HepG2 (cell line): ENCODE results near the gene FGF19. TPM values are rescaled to one million over a fixed set of nuclear protein-coding genes. Genes with fewer than 3 reads are reported as not detected.
A peak's percentile ranks its signal among the peaks of the same experiment; 100 is the strongest.

ENCODE experiments used
- ATAC-seq: fragments of 200-7000 bp; cut with Tn5 transposase; 3 replicates; pipeline ENCODE4 v1.9.1; 2020; ENCODE audit warnings: mild to moderate bottlenecking, moderate library complexity
- BruUV-seq: library from RNA; stranded (reverse); fragments of 400-500 nt; replicated peaks from 2 replicates; lab custom pipeline; 2021; lab: Mats Ljungman, UMichigan
- CTCF ChIA-PET: fragments of 300-600 bp; formaldehyde crosslinking; extraction: SDS; loops from one replicate; lab custom pipeline; 2021; ENCODE audit warnings: low total read pairs, inconsistent platforms, low intra/inter-chr PET ratio; lab: Yijun Ruan, JAX
- POLR2A ChIA-PET: fragments of 350-600 bp; sonication (Branson Sonifier 250); formaldehyde crosslinking; loops from one replicate; lab custom pipeline; 2020; ENCODE audit warnings: antibody characterized with exemption, inconsistent platforms; lab: Yijun Ruan, JAX
- DNase-seq: peaks from one replicate; pipeline ENCODE4 v3.0.0-alpha.2; 2015; ENCODE audit warnings: low spot score
- FAIRE-seq: peaks from 3 replicates; lab custom pipeline; 2011; peaks lifted over from hg19 to GRCh38; lab: Jason Lieb, UNC
- H2AFZ ChIP-seq: one replicate; pipeline ENCODE4 v1.6.1; 2011; ENCODE audit warnings: low read length, inconsistent platforms
- H3K27ac ChIP-seq: fragments of 300-600 bp; 3 replicates; pipeline ENCODE4 v1.8.0; 2011; ENCODE audit warnings: mixed run types, mild to moderate bottlenecking, mixed read lengths, low read length, inconsistent platforms; ENCODE audit not compliant: insufficient read depth; ENCODE audit errors: extremely low read length
- H3K27me3 ChIP-seq, 2 experiments: fragments of 200-600 bp in 1 of 2; 2 replicates in 1 of 2; 3 replicates in 1 of 2; pipeline versions ENCODE4 v1.6.0 to v1.8.0; 2011; ENCODE audit warnings: low read length in 2 of 2, mild to moderate bottlenecking in 2 of 2, moderate library complexity in 2 of 2, inconsistent platforms in 1 of 2; ENCODE audit not compliant: insufficient read depth in 2 of 2, control insufficient read depth in 1 of 2
- H3K36me3 ChIP-seq, 2 experiments: fragments of 200-600 bp in 1 of 2; replicated peaks in 1 of 2; 2 replicates in 1 of 2; 3 replicates in 1 of 2; pipeline versions ENCODE4 v1.5.1 to v1.8.0; 2011; ENCODE audit warnings: low read length in 2 of 2, inconsistent platforms in 1 of 2; ENCODE audit not compliant: insufficient read depth in 2 of 2, control insufficient read depth in 1 of 2
- H3K4me1 ChIP-seq: 2 replicates; pipeline ENCODE4 v1.5.1; 2012; ENCODE audit warnings: low read length, inconsistent platforms; ENCODE audit not compliant: insufficient read depth
- H3K4me2 ChIP-seq: 2 replicates; pipeline ENCODE4 v1.6.0; 2011; ENCODE audit warnings: low read depth, low read length, inconsistent platforms
- H3K4me3 ChIP-seq, 3 experiments: fragments of 200-600 bp in 1 of 3; sonication (generic), shearing (Covaris generic) in 1 of 3; replicated peaks in 1 of 3; 2 replicates each; pipeline ENCODE4 v1.5.1; 2011 to 2016; ENCODE audit warnings: low read length in 3 of 3, inconsistent platforms in 2 of 3, low read depth in 2 of 3, mild to moderate bottlenecking in 2 of 3, control low read depth in 1 of 3, mixed read lengths in 1 of 3; ENCODE audit not compliant: insufficient read depth in 1 of 3
- H3K79me2 ChIP-seq: one replicate; pipeline ENCODE4 v1.6.1; 2011; ENCODE audit warnings: low read length, inconsistent platforms; ENCODE audit not compliant: insufficient read depth
- H3K9ac ChIP-seq: 2 replicates; pipeline ENCODE4 v1.6.0; 2011; ENCODE audit warnings: mild to moderate bottlenecking, low read depth, low read length, inconsistent platforms; ENCODE audit not compliant: insufficient read depth
- H3K9me3 ChIP-seq: 2 replicates; pipeline ENCODE4 v1.5.1; 2012; ENCODE audit warnings: mild to moderate bottlenecking, low read length
- H4K20me1 ChIP-seq: 2 replicates; pipeline ENCODE4 v1.6.0; 2011; ENCODE audit warnings: inconsistent platforms, mild to moderate bottlenecking, low read length, moderate library complexity; ENCODE audit not compliant: insufficient read depth
- AGO2 ChIP-seq: fragments of 200-400 bp; formaldehyde crosslinking; optimal IDR thresholded peaks from 2 replicates; pipeline ENCODE3; 2017; ENCODE audit warnings: mild to moderate bottlenecking, low read depth, low read length, moderate library complexity
- FOXK1 ChIP-seq: sonication (generic); formaldehyde crosslinking; IDR thresholded peaks from 2 replicates; pipeline ENCODE4 v1.4.0; 2020; ENCODE audit warnings: low read depth, missing genetic modification reagents, borderline replicate concordance
- MAFF ChIP-seq: IDR thresholded peaks from 2 replicates; pipeline ENCODE4 v1.6.1; 2011; ENCODE audit warnings: low read depth, low read length, improper control_type of control experiment
- MED8 ChIP-seq: sonication (generic); formaldehyde crosslinking; IDR thresholded peaks from 2 replicates; pipeline ENCODE4 v1.8.1; 2023; ENCODE audit warnings: mild to moderate bottlenecking, missing genetic modification reagents; ENCODE audit not compliant: insufficient replicate concordance
- POLR2G ChIP-seq: fragments of 200-400 bp; formaldehyde crosslinking; IDR thresholded peaks from 2 replicates; pipeline ENCODE4 v1.6.1; 2018; ENCODE audit warnings: mild to moderate bottlenecking, low read depth, low read length, moderate library complexity
- RBFOX2 ChIP-seq: fragments of 200-400 bp; formaldehyde crosslinking; IDR thresholded peaks from 2 replicates; pipeline ENCODE4 v1.6.1; 2017; ENCODE audit warnings: low read depth, mild to moderate bottlenecking, low read length
- RBM22 ChIP-seq: fragments of 200-400 bp; formaldehyde crosslinking; optimal IDR thresholded peaks from 2 replicates; pipeline ENCODE3; 2017; ENCODE audit warnings: mild to moderate bottlenecking, low read length, moderate library complexity
- TCF7L2 ChIP-seq: IDR thresholded peaks from 2 replicates; pipeline ENCODE4 v1.6.1; 2011; ENCODE audit warnings: mild to moderate bottlenecking, low read depth, low read length, moderate library complexity
- WGBS: methylation state at CpG from one replicate; pipeline ENCODE4 v1.1.6; 2017; ENCODE audit warnings: low lambda C conversion rate; 5-methylcytosine and 5-hydroxymethylcytosine counted together
- in situ Hi-C: cut with HindIII; loops from 2 replicates; pipeline ENCODE4 v1.10.0; 2017; ENCODE audit warnings: low pct_unique_long_range_greater_than_20kb; ENCODE audit not compliant: extremely low pct_ligation_motif_present
- intact Hi-C: fragments of 100-400 bp; cut with micrococcal nuclease; formaldehyde crosslinking; loops from one replicate; pipeline ENCODE4 v1.10.0; 2022; ENCODE audit not compliant: unreplicated experiment
- polyA plus RNA-seq, 8 experiments: library from polyadenylated mRNA; depleted of rRNA in 3 of 8; stranded (reverse) in 7 of 8; unstranded in 1 of 8; fragments of >200 nt; fragmentation: Illumina TruSeq in 4 of 8; extraction: Trizol in 4 of 8; gene quantifications; 2 replicates each; pipeline versions ENCODE4 v1.2.1 to v1.2.3, GENCODE V29; 2011 to 2016; ENCODE audit warnings: low read depth in 4 of 8, missing spikeins in 1 of 8, mixed read lengths in 1 of 8; ENCODE audit not compliant: insufficient read depth in 1 of 8
- total RNA-seq, 5 experiments: library from RNA; depleted of rRNA; stranded (reverse); fragments of >200 nt; fragmentation: Illumina TruSeq; extraction: Trizol; gene quantifications; 2 replicates each; pipeline ENCODE4 v1.2.3, GENCODE V29; 2016; ENCODE audit warnings: low read depth in 1 of 5
- TF ChIP-seq, protein P1 (sequence below): sonication (generic); formaldehyde crosslinking; IDR thresholded peaks from 2 replicates; pipeline ENCODE4 v1.4.0; 2020; ENCODE audit warnings: missing genetic modification reagents
- TF ChIP-seq, protein P2 (sequence below): sonication (generic); formaldehyde crosslinking; IDR thresholded peaks from 2 replicates; pipeline ENCODE4 v1.8.1; 2023; ENCODE audit warnings: mild to moderate bottlenecking, missing genetic modification reagents

Gene FGF19
- total and polyA plus RNA-seq, 2 of the 13 experiments (the other 11 are each of a cell fraction or from before 2014, with no cell fraction given): 0.07 TPM; not detected in 1

DNA sequence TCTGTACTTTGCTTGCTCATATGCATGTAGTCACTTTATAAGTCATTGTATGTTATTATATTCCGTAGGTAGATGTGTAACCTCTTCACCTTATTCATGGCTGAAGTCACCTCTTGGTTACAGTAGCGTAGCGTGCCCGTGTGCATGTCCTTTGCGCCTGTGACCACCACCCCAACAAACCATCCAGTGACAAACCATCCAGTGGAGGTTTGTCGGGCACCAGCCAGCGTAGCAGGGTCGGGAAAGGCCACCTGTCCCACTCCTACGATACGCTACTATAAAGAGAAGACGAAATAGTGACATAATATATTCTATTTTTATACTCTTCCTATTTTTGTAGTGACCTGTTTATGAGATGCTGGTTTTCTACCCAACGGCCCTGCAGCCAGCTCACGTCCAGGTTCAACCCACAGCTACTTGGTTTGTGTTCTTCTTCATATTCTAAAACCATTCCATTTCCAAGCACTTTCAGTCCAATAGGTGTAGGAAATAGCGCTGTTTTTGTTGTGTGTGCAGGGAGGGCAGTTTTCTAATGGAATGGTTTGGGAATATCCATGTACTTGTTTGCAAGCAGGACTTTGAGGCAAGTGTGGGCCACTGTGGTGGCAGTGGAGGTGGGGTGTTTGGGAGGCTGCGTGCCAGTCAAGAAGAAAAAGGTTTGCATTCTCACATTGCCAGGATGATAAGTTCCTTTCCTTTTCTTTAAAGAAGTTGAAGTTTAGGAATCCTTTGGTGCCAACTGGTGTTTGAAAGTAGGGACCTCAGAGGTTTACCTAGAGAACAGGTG lies 51.8 kb downstream of the FGF19 start:
- H3K79me2 ChIP-seq: peaks cover 10% of the 10 kb centered on the region
- FAIRE-seq (no peak), ATAC-seq (no peak), DNase-seq (no peak)
- no peak overlapping the region for H3K27ac ChIP-seq
- H2AFZ ChIP-seq: no peak overlapping the region
- ChIA-PET POLR2A (no interaction called here), CTCF (no interaction called here)
- H3K4me3 ChIP-seq: no peak overlapping the region
- H3K36me3 ChIP-seq: peaks cover 23 to 64% of the 10 kb centered on the region in 2 experiments
- peaks cover 47% of the 10 kb centered on the region for H3K4me1 ChIP-seq
- over 99% methylated on average over 15 of the region's 15 CpGs for WGBS
- H3K4me2 ChIP-seq: no peak overlapping the region
- intact Hi-C loops: no loop called here
- TF ChIP-seq MAFF: no peak
- TF ChIP-seq, protein P1, sequence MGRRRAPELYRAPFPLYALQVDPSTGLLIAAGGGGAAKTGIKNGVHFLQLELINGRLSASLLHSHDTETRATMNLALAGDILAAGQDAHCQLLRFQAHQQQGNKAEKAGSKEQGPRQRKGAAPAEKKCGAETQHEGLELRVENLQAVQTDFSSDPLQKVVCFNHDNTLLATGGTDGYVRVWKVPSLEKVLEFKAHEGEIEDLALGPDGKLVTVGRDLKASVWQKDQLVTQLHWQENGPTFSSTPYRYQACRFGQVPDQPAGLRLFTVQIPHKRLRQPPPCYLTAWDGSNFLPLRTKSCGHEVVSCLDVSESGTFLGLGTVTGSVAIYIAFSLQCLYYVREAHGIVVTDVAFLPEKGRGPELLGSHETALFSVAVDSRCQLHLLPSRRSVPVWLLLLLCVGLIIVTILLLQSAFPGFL (CRISPR knock-in tag): no peak
- TF ChIP-seq FOXK1 (CRISPR knock-in tag): no peak
- peak; percentile 67 for TF ChIP-seq RBM22
- no peak for TF ChIP-seq TCF7L2
- no TSS peak for BruUV-seq
- in situ Hi-C loops: no loop called here
- H3K9me3 ChIP-seq: no peaks in the 10 kb centered on the region
- peaks cover 17% of the 10 kb centered on the region; the same call in 1 of the 2 replicates for H4K20me1 ChIP-seq
- H3K9ac ChIP-seq: no peak overlapping the region
- H3K27me3 ChIP-seq: no peaks in the 10 kb centered on the region

DNA sequence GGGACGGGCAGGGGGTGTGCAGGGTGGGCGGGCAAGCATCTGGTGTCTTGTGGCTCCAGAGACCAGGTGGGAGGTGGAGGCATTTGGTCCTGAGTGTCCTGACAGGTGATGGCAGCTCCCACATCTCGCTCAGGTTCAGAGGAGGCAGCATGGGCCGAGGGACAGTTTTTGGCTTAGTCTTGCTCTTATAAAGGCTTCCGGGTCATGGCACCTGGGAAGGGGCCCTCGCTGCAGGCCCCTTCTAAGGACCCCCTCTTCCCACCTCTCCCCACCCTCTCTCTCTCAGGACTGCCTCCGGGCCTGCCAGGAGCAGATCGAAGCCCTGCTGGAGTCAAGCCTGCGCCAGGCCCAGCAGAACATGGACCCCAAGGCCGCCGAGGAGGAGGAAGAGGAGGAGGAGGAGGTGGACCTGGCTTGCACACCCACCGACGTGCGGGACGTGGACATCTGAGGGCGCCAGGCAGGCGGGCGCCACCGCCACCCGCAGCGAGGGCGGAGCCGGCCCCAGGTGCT lies 52.9 kb downstream of the FGF19 start:
- 98% methylated on average over 23 of the region's 23 CpGs for WGBS
- ChIA-PET POLR2A (no interaction called here), CTCF (no interaction called here)
- Histone ChIP-seq H3K36me3 (peaks cover 25 to 71% of the 10 kb centered on the region in 2 experiments), H3K9me3 (no peaks in the 10 kb centered on the region), H3K4me1 (peaks cover 38% of the 10 kb centered on the region), H3K27me3 (no peaks in the 10 kb centered on the region), H4K20me1 (peaks cover 20% of the 10 kb centered on the region), H3K9ac (no peak overlapping the region), H3K4me3 (no peak overlapping the region), H3K27ac (no peak overlapping the region), H2AFZ (no peak overlapping the region), H3K4me2 (no peak overlapping the region), H3K79me2 (peaks cover 10% of the 10 kb centered on the region)
- in situ Hi-C loops: no loop called here
- intact Hi-C loops: no loop called here
- BruUV-seq: no TSS peak
- DNase-seq (no peak), ATAC-seq (no peak), FAIRE-seq (no peak)
- TF ChIP-seq RBFOX2 (peak; percentile 66), AGO2 (peak; percentile 20), POLR2G (0 out of 2 replicates have a peak, but pooled peaks have one; percentile 17), MED8 (no peak)
- TF ChIP-seq, protein P2, sequence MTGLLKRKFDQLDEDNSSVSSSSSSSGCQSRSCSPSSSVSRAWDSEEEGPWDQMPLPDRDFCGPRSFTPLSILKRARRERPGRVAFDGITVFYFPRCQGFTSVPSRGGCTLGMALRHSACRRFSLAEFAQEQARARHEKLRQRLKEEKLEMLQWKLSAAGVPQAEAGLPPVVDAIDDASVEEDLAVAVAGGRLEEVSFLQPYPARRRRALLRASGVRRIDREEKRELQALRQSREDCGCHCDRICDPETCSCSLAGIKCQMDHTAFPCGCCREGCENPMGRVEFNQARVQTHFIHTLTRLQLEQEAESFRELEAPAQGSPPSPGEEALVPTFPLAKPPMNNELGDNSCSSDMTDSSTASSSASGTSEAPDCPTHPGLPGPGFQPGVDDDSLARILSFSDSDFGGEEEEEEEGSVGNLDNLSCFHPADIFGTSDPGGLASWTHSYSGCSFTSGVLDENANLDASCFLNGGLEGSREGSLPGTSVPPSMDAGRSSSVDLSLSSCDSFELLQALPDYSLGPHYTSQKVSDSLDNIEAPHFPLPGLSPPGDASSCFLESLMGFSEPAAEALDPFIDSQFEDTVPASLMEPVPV (CRISPR knock-in tag): no peak
